Hepatocyte (in vitro differentiated cells): ENCODE results near the gene CEP128. TPM values are rescaled to one million over a fixed set of nuclear protein-coding genes. Genes with fewer than 3 reads are reported as not detected.

ENCODE experiments used
- DNase-seq: peaks from one replicate; pipeline ENCODE4 v3.0.0-alpha.2; 2016; ENCODE audit warnings: low spot score
- H2AFZ ChIP-seq: fragments of 200-600 bp; sonication (generic); 2 replicates; pipeline ENCODE4 v1.6.0; 2016; ENCODE audit warnings: antibody characterized with exemption, mild to moderate bottlenecking
- H3K27ac ChIP-seq: fragments of 200-600 bp; sonication (generic); 2 replicates; pipeline ENCODE4 v1.5.1; 2016; ENCODE audit warnings: mild to moderate bottlenecking
- H3K27me3 ChIP-seq: fragments of 200-600 bp; sonication (generic); 2 replicates; pipeline ENCODE4 v1.6.1; 2016
- H3K36me3 ChIP-seq: fragments of 200-600 bp; sonication (generic); replicated peaks from 2 replicates; pipeline ENCODE4 v1.5.1; 2016; ENCODE audit warnings: low read depth; ENCODE audit not compliant: insufficient read depth
- H3K4me1 ChIP-seq: fragments of 200-600 bp; sonication (generic); 2 replicates; pipeline ENCODE4 v1.5.1; 2016; ENCODE audit warnings: mild to moderate bottlenecking, moderate library complexity; ENCODE audit not compliant: insufficient read depth
- H3K4me2 ChIP-seq: fragments of 200-600 bp; sonication (generic); 2 replicates; pipeline ENCODE4 v1.6.0; 2016
- H3K4me3 ChIP-seq: fragments of 200-600 bp; sonication (generic); 2 replicates; pipeline ENCODE4 v1.5.1; 2016; ENCODE audit warnings: mild to moderate bottlenecking
- H3K79me2 ChIP-seq: fragments of 200-600 bp; sonication (generic); 2 replicates; pipeline ENCODE4 v1.6.0; 2017; ENCODE audit warnings: mild to moderate bottlenecking
- H3K9me2 ChIP-seq: fragments of 200-600 bp; sonication (generic); replicated peaks from 2 replicates; pipeline ENCODE4 v1.6.0; 2017; ENCODE audit warnings: mild to moderate bottlenecking; ENCODE audit not compliant: insufficient read depth
- H3K9me3 ChIP-seq: fragments of 200-600 bp; sonication (generic); 2 replicates; pipeline ENCODE4 v1.5.1; 2016; ENCODE audit warnings: low read depth, mild to moderate bottlenecking
- H4K20me1 ChIP-seq: fragments of 200-600 bp; sonication (generic); 2 replicates; pipeline ENCODE4 v1.6.0; 2016; ENCODE audit warnings: mild to moderate bottlenecking; ENCODE audit not compliant: insufficient read depth, poor library complexity, severe bottlenecking
- EZH2 ChIP-seq: fragments of 200-600 bp; sonication (generic); IDR thresholded peaks from 2 replicates; pipeline ENCODE4 v1.6.1; 2016; ENCODE audit warnings: antibody characterized with exemption, mild to moderate bottlenecking, borderline replicate concordance
- EZH2phosphoT487 ChIP-seq: fragments of 200-600 bp; sonication (generic); IDR thresholded peaks from one replicate; pipeline ENCODE4 v1.6.1; 2018; ENCODE audit warnings: antibody characterized with exemption, mild to moderate bottlenecking, low read depth, moderate library complexity; ENCODE audit not compliant: unreplicated experiment, severe bottlenecking
- WGBS: methylation state at CpG from one replicate; pipeline ENCODE4 v1.1.6; 2016; ENCODE audit warnings: low lambda C conversion rate; ENCODE audit errors: missing lambda C conversion rate; 5-methylcytosine and 5-hydroxymethylcytosine counted together
- polyA plus RNA-seq: library from polyadenylated mRNA; unstranded; fragments of >200 nt; fragmentation: Nextera tagmentation; extraction: Ambion mirVana; gene quantifications from 2 replicates; pipeline ENCODE4 v1.2.1, GENCODE V29; 2016
- total RNA-seq: library from RNA; depleted of rRNA; stranded (reverse); fragments of >200 nt; gene quantifications from 2 replicates; pipeline ENCODE4 v1.2.3, GENCODE V29; 2014
- TF ChIP-seq, protein P1 (sequence below): fragments of 200-600 bp; sonication (generic); IDR thresholded peaks from 2 replicates; pipeline ENCODE4 v1.5.1; 2016; ENCODE audit warnings: antibody characterized with exemption, mild to moderate bottlenecking; ENCODE audit not compliant: poor library complexity

The CEP128 gene
- total and polyA plus RNA-seq, 2 experiments from 2014 or later: 1.4 to 3.6 TPM

GRCh38 chr14:80564051-80564450 lies 377.5 kb downstream of the CEP128 start:
- Histone ChIP-seq H3K9me2 (no peaks in the 10 kb centered on the region), H3K4me2 (no peak overlapping the region), H3K36me3 (no peaks in the 10 kb centered on the region), H3K4me1 (peaks cover 6% of the 10 kb centered on the region), H3K79me2 (no peaks in the 10 kb centered on the region), H3K4me3 (no peak overlapping the region), H2AFZ (no peak overlapping the region), H3K27ac (no peak overlapping the region), H4K20me1 (no peaks in the 10 kb centered on the region), H3K9me3 (no peaks in the 10 kb centered on the region), H3K27me3 (no peaks in the 10 kb centered on the region)
- TF ChIP-seq, protein P1, sequence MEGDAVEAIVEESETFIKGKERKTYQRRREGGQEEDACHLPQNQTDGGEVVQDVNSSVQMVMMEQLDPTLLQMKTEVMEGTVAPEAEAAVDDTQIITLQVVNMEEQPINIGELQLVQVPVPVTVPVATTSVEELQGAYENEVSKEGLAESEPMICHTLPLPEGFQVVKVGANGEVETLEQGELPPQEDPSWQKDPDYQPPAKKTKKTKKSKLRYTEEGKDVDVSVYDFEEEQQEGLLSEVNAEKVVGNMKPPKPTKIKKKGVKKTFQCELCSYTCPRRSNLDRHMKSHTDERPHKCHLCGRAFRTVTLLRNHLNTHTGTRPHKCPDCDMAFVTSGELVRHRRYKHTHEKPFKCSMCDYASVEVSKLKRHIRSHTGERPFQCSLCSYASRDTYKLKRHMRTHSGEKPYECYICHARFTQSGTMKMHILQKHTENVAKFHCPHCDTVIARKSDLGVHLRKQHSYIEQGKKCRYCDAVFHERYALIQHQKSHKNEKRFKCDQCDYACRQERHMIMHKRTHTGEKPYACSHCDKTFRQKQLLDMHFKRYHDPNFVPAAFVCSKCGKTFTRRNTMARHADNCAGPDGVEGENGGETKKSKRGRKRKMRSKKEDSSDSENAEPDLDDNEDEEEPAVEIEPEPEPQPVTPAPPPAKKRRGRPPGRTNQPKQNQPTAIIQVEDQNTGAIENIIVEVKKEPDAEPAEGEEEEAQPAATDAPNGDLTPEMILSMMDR: no peak
- no peak for TF ChIP-seq EZH2phosphoT487
- TF ChIP-seq EZH2: no peak
- DNase-seq: no peak

GRCh38 chr14:80560800-80561657 lies 380.5 kb downstream of the CEP128 start:
- no peak for DNase-seq
- Histone ChIP-seq H3K9me2 (no peaks in the 10 kb centered on the region), H3K4me3 (no peak overlapping the region), H3K36me3 (no peaks in the 10 kb centered on the region), H3K4me2 (no peak overlapping the region), H3K27me3 (no peaks in the 10 kb centered on the region), H2AFZ (no peak overlapping the region), H4K20me1 (no peaks in the 10 kb centered on the region), H3K79me2 (no peaks in the 10 kb centered on the region), H3K4me1 (no peaks in the 10 kb centered on the region), H3K27ac (no peak overlapping the region), H3K9me3 (no peaks in the 10 kb centered on the region)
- TF ChIP-seq, protein P1: no peak
- TF ChIP-seq EZH2 (no peak), EZH2phosphoT487 (no peak)
- WGBS: 96% methylated on average over 5 of the region's 5 CpGs

GRCh38 chr14:80554139-80554538 lies 387.4 kb downstream of the CEP128 start:
- no peak overlapping the region for H3K27ac ChIP-seq
- WGBS: 87% methylated on average over 2 of the region's 2 CpGs

More at GRCh38 chr14:80554139-80554538, 387.4 kb downstream of the CEP128 start:
- no peak for DNase-seq
- no peaks in the 10 kb centered on the region for H3K27me3 ChIP-seq
- H3K36me3 ChIP-seq: no peaks in the 10 kb centered on the region
- no peak overlapping the region for H2AFZ ChIP-seq
- no peaks in the 10 kb centered on the region for H3K9me2 ChIP-seq
- H3K9me3 ChIP-seq: no peaks in the 10 kb centered on the region
- TF ChIP-seq, protein P1: no peak
- no peak for TF ChIP-seq EZH2phosphoT487
- TF ChIP-seq EZH2: no peak
- no peaks in the 10 kb centered on the region for H3K79me2 ChIP-seq
- H4K20me1 ChIP-seq: no peaks in the 10 kb centered on the region
- H3K4me1 ChIP-seq: no peaks in the 10 kb centered on the region
- no peak overlapping the region for H3K4me2 ChIP-seq
- no peak overlapping the region for H3K4me3 ChIP-seq
